Measurements from ENCODE around the gene ZNF226.
"Not testable (repeated sequence)": the region's sequence is repeated elsewhere in the genome, so short reads cannot be mapped to it uniquely, and the experiment has no call there.

ZNF226 gene

DNA sequence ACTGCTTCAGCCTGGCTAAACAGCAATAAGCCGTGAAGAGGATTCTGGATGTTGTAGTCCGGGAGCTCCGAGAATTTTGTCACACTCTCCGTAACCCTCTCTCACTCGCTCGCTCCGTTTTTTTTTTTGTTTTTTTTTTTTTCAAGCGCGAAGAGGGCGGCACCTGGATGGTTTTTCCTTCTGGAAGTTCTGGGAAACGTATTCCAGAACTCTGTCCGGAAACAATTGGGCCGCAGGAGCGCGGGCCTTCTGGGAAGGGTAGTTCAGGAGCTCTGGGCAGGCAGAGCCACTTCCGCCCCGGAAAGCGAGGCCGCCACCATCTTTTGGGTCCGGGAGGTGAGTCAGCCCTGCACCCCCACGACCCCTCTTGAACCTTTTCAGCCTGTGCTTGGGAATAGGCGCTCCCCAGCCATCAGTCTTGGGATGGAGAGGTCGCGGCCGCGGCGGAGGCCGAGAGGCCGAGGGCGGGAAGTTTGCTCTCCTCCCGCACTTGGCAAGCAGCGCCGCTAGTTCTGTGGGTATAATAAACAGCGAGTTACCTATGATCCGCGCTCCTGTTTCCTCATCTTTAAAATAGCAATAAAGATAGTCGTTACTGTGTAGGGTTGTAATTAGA lies 47.5 kb downstream of the ZNF226 start, which contains the start of gene ZNF227:
Gene ZNF227 (plus strand): TSS at position 283 of the 616 bp plus-strand sequence. CDS start 5,261 bp downstream, outside the sequence.
- DNase-seq (ENCODE audit: low spot score), result peak; percentile 64

DNA sequence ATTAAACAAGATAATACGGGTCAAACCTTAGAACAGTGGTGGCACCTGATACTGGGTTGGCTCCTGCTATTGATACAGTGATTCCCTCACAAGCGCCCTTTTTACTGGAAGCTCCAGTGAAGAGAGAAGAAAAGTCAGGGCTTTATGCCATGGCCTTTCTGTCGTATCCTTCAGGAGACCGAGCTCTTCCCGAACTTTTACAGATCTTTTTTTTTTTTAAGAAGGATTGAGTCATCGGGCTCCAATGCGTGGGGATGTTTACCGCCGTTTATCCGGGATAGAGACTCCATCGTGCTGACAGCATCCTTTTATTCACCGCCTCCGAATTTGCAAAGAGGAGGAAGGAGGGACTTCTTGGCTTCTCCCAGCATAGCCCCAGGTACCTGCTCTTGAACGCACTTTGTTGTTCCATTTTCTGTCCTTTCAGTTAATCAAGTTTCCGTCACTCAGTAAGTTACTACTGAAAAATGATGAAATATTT lies 48.0 kb downstream of the ZNF226 start:
- DNase-seq (ENCODE audit: low spot score), result no peak

DNA sequence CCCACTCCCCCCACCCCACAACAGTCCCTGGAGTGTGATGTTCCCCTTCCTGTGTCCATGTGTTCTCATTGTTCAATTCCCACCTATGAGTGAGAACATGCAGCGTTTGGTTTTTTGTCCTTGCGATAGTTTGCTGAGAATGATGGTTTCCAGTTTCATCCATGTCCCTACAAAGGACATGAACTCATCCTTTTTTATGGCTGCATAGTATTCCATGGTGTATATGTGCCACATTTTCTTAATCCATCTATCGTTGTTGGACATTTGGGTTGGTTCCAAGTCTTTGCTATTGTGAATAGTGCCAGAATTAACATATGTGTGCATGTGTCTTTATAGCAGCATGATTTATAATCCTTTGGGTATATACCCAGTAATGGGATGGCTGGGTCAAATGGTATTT lies 55.0 kb downstream of the ZNF226 start:
- DNase-seq (ENCODE audit: low spot score), result not testable (repeated sequence)

DNA sequence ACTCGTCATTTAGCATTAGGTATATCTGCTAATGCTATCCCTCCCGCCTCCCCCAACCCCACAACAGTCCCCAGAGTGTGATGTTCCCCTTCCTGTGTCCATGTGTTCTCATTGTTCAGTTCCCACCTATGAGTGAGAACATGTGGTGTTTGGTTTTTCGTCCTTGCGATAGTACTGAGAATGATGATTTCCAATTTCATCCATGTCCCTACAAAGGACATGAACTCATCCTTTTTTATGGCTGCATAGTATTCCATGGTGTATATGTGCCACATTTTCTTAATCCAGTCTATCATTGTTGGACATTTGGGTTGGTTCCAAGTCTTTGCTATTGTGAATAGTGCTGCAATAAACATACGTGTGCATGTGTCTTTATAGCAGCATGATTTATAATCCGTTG lies 55.9 kb downstream of the ZNF226 start:
- DNase-seq (ENCODE audit: low spot score), result not testable (repeated sequence)

DNA sequence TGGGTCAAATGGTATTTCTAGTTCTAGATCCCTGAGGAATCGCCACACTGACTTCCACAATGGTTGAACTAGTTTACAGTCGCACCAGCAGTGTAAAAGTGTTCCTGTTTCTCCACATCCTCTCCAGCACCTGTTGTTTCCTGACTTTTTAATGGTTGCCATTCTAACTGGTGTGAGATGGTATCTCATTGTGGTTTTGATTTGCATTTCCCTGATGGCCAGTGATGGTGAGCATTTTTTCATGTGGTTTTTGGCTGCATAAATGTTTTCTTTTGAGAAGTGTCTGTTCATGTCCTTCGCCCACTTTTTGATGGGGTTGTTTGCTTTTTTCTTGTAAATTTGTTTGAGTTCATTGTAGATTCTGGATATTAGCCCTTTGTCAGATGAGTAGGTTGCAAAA lies 56.4 kb downstream of the ZNF226 start:
- not testable (repeated sequence) for DNase-seq (ENCODE audit: low spot score)
